ENCODE measurements around the gene LMO7.
"Not testable (repeated sequence)": the region's sequence is repeated elsewhere in the genome, so short reads cannot be mapped to it uniquely, and the experiment has no call there.

Gene LMO7

GRCh38 chr13:75702476-75702875 lies 66.3 kb downstream of the LMO7 start:
- DNase-seq: no peak

- no peak for DNase-seq
These were observed 67.6 kb downstream of the LMO7 start for GRCh38 chr13:75703769-75704168.

GRCh38 chr13:75704194-75704926 lies 68.2 kb downstream of the LMO7 start:
- DNase-seq: no peak

GRCh38 chr13:75704927-75705288 lies 68.8 kb downstream of the LMO7 start:
- DNase-seq: no peak

GRCh38 chr13:75705395-75705794 lies 69.3 kb downstream of the LMO7 start:
- DNase-seq: peak; percentile 26

- DNase-seq: no peak
These were observed 69.8 kb downstream of the LMO7 start for GRCh38 chr13:75705908-75706307.

- no peak for DNase-seq
These were observed 77.7 kb downstream of the LMO7 start for GRCh38 chr13:75713852-75714251.

- DNase-seq: peak; percentile 41
These were observed 79.7 kb downstream of the LMO7 start for GRCh38 chr13:75715601-75716523.

GRCh38 chr13:75717525-75717924 lies 81.4 kb downstream of the LMO7 start:
- no peak for DNase-seq

- no peak for DNase-seq
These were observed 85.2 kb downstream of the LMO7 start for GRCh38 chr13:75721307-75721706.

GRCh38 chr13:75723901-75724300 lies 87.8 kb downstream of the LMO7 start:
- DNase-seq: no peak

GRCh38 chr13:75724752-75725517 lies 88.8 kb downstream of the LMO7 start:
- no peak for DNase-seq

- no peak for DNase-seq
These were observed 89.6 kb downstream of the LMO7 start for GRCh38 chr13:75725736-75726135.

GRCh38 chr13:75726306-75726705 lies 90.2 kb downstream of the LMO7 start:
- no peak for DNase-seq

GRCh38 chr13:75733113-75733512 lies 97.0 kb downstream of the LMO7 start:
- not testable (repeated sequence) for DNase-seq

- no peak for DNase-seq
These were observed 100.0 kb downstream of the LMO7 start for GRCh38 chr13:75736173-75736572.

GRCh38 chr13:75738841-75739240 lies 102.7 kb downstream of the LMO7 start:
- no peak for DNase-seq

- DNase-seq: no peak
These were observed 103.2 kb downstream of the LMO7 start for GRCh38 chr13:75739244-75739868.

GRCh38 chr13:75740031-75740430 lies 103.9 kb downstream of the LMO7 start:
- DNase-seq: no peak

- DNase-seq: not testable (repeated sequence)
These were observed 106.9 kb downstream of the LMO7 start for GRCh38 chr13:75743072-75743471.

- DNase-seq: no peak
These were observed 108.0 kb downstream of the LMO7 start for GRCh38 chr13:75744127-75744526.

GRCh38 chr13:75745387-75745786 lies 109.3 kb downstream of the LMO7 start:
- DNase-seq: no peak

GRCh38 chr13:75748874-75749273 lies 112.7 kb downstream of the LMO7 start:
- no peak for DNase-seq

Measured in activated CD4-positive, alpha-beta T cell treated with anti-CD3 and anti-CD28 coated beads, Interleukin-2, amount 50 U/mL, for 16 hours (primary cell).